WTC11 (cell line): Measurements from ENCODE around the gene RELCH. TPM values are rescaled to one million over a fixed set of nuclear protein-coding genes. Genes with fewer than 3 reads are reported as not detected.

Experiments used
- ATAC-seq: fragments of 200-7000 bp; cut with Tn5 transposase; 2 replicates; pipeline ENCODE4 v1.10.0; 2021; ENCODE audit warnings: mild to moderate bottlenecking, moderate library complexity
- CTCF ChIA-PET: fragments of 300-600 bp; sonication (Branson Sonifier 250); formaldehyde crosslinking; loops from one replicate; lab custom pipeline; 2021; ENCODE audit warnings: antibody characterized with exemption; lab: Charles Lee
- POLR2A ChIA-PET: fragments of 350-600 bp; sonication (Branson Sonifier 250); formaldehyde crosslinking; loops from one replicate; lab custom pipeline; 2021; ENCODE audit warnings: antibody characterized with exemption; lab: Charles Lee
- DNase-seq: peaks from one replicate; pipeline ENCODE4 v3.0.0; 2021; ENCODE audit warnings: low spot score
- H3K27ac Mint-ChIP-seq: 2 replicates; pipeline ENCODE4 v1.8.0; 2021; ENCODE audit warnings: mixed read lengths
- H3K27me3 Mint-ChIP-seq: 2 replicates; pipeline ENCODE4 v1.8.0; 2021; ENCODE audit warnings: low read depth, mild to moderate bottlenecking, moderate library complexity, mixed read lengths
- H3K36me3 Mint-ChIP-seq: 2 replicates; pipeline ENCODE4 v1.8.0; 2021; ENCODE audit warnings: mixed read lengths
- H3K4me1 Mint-ChIP-seq: 2 replicates; pipeline ENCODE4 v1.8.0; 2022; ENCODE audit warnings: mixed read lengths
- H3K4me3 Mint-ChIP-seq: 2 replicates; pipeline ENCODE4 v1.8.0; 2021; ENCODE audit warnings: mild to moderate bottlenecking, moderate library complexity, mixed read lengths
- H3K9me3 Mint-ChIP-seq: 2 replicates; pipeline ENCODE4 v1.8.0; 2021; ENCODE audit warnings: mixed read lengths
- CREB1 ChIP-seq: sonication (generic); formaldehyde crosslinking; IDR thresholded peaks from 2 replicates; pipeline ENCODE4 v1.8.0; 2023; ENCODE audit warnings: mild to moderate bottlenecking, missing genetic modification reagents
- ETV6 ChIP-seq: sonication (generic); formaldehyde crosslinking; IDR thresholded peaks from 2 replicates; pipeline ENCODE4 v1.8.1; 2022; ENCODE audit warnings: mild to moderate bottlenecking, missing genetic modification reagents
- FOXJ3 ChIP-seq: sonication (generic); formaldehyde crosslinking; IDR thresholded peaks from 2 replicates; pipeline ENCODE4 v1.9.0; 2021; ENCODE audit warnings: missing genetic modification reagents, mild to moderate bottlenecking, borderline replicate concordance
- FOXK1 ChIP-seq: sonication (generic); formaldehyde crosslinking; IDR thresholded peaks from 2 replicates; pipeline ENCODE4 v1.8.0; 2022; ENCODE audit warnings: mild to moderate bottlenecking, moderate library complexity, missing genetic modification reagents
- FOXP1 ChIP-seq: sonication (generic); formaldehyde crosslinking; IDR thresholded peaks from 2 replicates; pipeline ENCODE4 v1.8.0; 2022; ENCODE audit warnings: missing genetic modification reagents, mild to moderate bottlenecking, moderate library complexity, borderline replicate concordance
- GRHL2 ChIP-seq: fragments of 250-450 bp; sonication (Bioruptor Pico); IDR thresholded peaks from 2 replicates; pipeline ENCODE4 v1.8.0; 2022; ENCODE audit warnings: mild to moderate bottlenecking, moderate library complexity; ENCODE audit not compliant: insufficient replicate concordance, severe bottlenecking
- HMGA2 ChIP-seq: fragments of 250-450 bp; sonication (Bioruptor Pico); IDR thresholded peaks from 2 replicates; pipeline ENCODE4 v1.4.0; 2021; ENCODE audit warnings: mild to moderate bottlenecking, moderate library complexity
- MYBL2 ChIP-seq: sonication (generic); formaldehyde crosslinking; IDR thresholded peaks from 2 replicates; pipeline ENCODE4 v1.8.1; 2023; ENCODE audit warnings: mild to moderate bottlenecking, moderate library complexity, missing genetic modification reagents
- NFYB ChIP-seq: sonication (generic); formaldehyde crosslinking; conservative IDR thresholded peaks from 2 replicates; pipeline ENCODE4 v1.8.0; 2022; ENCODE audit warnings: low read depth, missing genetic modification reagents
- NR3C1 ChIP-seq: sonication (generic); formaldehyde crosslinking; conservative IDR thresholded peaks from 2 replicates; pipeline ENCODE4 v1.8.1; 2023; ENCODE audit warnings: low read depth, mild to moderate bottlenecking, missing genetic modification reagents
- ZBTB21 ChIP-seq: sonication (generic); formaldehyde crosslinking; IDR thresholded peaks from 2 replicates; pipeline ENCODE4 v1.8.1; 2023; ENCODE audit warnings: mild to moderate bottlenecking, missing genetic modification reagents, borderline replicate concordance
- ZNF121 ChIP-seq: sonication (generic); formaldehyde crosslinking; IDR thresholded peaks from 2 replicates; pipeline ENCODE4 v1.8.0; 2023; ENCODE audit warnings: missing genetic modification reagents
- ZNF232 ChIP-seq: sonication (generic); formaldehyde crosslinking; IDR thresholded peaks from 2 replicates; pipeline ENCODE4 v1.8.0; 2022; ENCODE audit warnings: mild to moderate bottlenecking, missing genetic modification reagents
- ZNF263 ChIP-seq: sonication (generic); formaldehyde crosslinking; IDR thresholded peaks from 2 replicates; pipeline ENCODE4 v1.8.1; 2022; ENCODE audit warnings: low read depth, mild to moderate bottlenecking, moderate library complexity, missing genetic modification reagents
- ZNF396 ChIP-seq: fragments of 250-450 bp; sonication (Bioruptor Pico); IDR thresholded peaks from 2 replicates; pipeline ENCODE4 v1.8.0; 2021; ENCODE audit warnings: mild to moderate bottlenecking, moderate library complexity, borderline replicate concordance
- ZNF671 ChIP-seq: fragments of 250-450 bp; sonication (Bioruptor Pico); IDR thresholded peaks from 2 replicates; pipeline ENCODE4 v1.8.0; 2021; ENCODE audit warnings: mild to moderate bottlenecking
- total RNA-seq: library from RNA; stranded (reverse); gene quantifications from 3 replicates; pipeline ENCODE4 v1.2.3, GENCODE V29; 2021
- TF ChIP-seq, protein P1 (sequence below): sonication (generic); formaldehyde crosslinking; IDR thresholded peaks from 2 replicates; pipeline ENCODE4 v1.8.0; 2023; ENCODE audit warnings: missing genetic modification reagents, mild to moderate bottlenecking, borderline replicate concordance
- TF ChIP-seq, protein P2 (sequence below): sonication (generic); formaldehyde crosslinking; IDR thresholded peaks from 2 replicates; pipeline ENCODE4 v1.8.1; 2023; ENCODE audit warnings: mild to moderate bottlenecking, missing genetic modification reagents, moderate library complexity
- TF ChIP-seq, protein P3 (sequence below): sonication (generic); formaldehyde crosslinking; IDR thresholded peaks from 2 replicates; pipeline ENCODE4 v1.8.1; 2022; ENCODE audit warnings: low read depth, mild to moderate bottlenecking, moderate library complexity, missing genetic modification reagents, borderline replicate concordance
- TF ChIP-seq, protein P4 (sequence below): sonication (generic); formaldehyde crosslinking; IDR thresholded peaks from 2 replicates; pipeline ENCODE4 v1.8.1; 2022; ENCODE audit warnings: missing genetic modification reagents, borderline replicate concordance
- TF ChIP-seq, protein P5 (sequence below): fragments of 250-450 bp; sonication (Bioruptor Pico); IDR thresholded peaks from 2 replicates; pipeline ENCODE4 v1.9.0; 2021; ENCODE audit warnings: mild to moderate bottlenecking
- TF ChIP-seq, protein P6 (sequence below): fragments of 250-450 bp; sonication (Bioruptor Pico); IDR thresholded peaks from 2 replicates; pipeline ENCODE4 v2.1.2; 2022; ENCODE audit warnings: mild to moderate bottlenecking, moderate library complexity

Gene RELCH
- total RNA-seq, 1 experiment from 2014 or later, result 30.2 TPM

DNA sequence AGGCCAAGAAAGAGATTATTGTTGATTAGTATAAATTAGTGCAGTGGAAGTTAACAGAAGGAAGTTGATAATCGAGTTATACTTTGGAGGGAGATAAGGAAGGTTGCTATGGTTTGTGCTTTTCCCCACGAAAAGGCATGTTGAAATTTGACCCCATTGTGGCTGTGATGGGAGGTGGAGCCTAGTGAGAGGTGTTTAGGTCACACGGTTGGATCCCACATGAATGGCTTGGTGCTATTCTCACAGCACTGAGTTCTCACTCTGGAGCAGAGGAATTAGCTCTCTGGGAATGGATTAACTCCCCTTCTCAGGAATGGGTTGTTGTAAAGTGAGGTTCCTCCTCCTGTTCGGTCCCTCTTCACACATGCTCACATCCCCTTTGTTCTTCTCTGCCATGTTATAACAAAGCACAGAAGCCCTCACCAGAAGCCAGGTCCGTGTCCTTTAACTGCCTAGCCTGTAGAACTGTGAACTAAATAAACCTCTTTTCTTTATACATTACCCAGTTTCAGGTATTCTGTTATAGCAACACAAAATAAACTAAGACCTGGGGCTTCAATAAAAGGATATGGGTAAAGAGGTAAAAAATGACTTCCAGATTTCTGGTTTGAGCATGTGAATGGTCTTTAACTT is 22.1 kb upstream of the RELCH start:
- no peaks in the 10 kb centered on the region; the same call in 1 of the 2 replicates for H3K27me3 Mint-ChIP-seq
- DNase-seq (no peak), ATAC-seq (peak; percentile 96)
- H3K4me1 Mint-ChIP-seq, result peaks cover 16% of the 10 kb centered on the region
- CTCF ChIA-PET, result no interaction called here
- TF ChIP-seq, protein P1, sequence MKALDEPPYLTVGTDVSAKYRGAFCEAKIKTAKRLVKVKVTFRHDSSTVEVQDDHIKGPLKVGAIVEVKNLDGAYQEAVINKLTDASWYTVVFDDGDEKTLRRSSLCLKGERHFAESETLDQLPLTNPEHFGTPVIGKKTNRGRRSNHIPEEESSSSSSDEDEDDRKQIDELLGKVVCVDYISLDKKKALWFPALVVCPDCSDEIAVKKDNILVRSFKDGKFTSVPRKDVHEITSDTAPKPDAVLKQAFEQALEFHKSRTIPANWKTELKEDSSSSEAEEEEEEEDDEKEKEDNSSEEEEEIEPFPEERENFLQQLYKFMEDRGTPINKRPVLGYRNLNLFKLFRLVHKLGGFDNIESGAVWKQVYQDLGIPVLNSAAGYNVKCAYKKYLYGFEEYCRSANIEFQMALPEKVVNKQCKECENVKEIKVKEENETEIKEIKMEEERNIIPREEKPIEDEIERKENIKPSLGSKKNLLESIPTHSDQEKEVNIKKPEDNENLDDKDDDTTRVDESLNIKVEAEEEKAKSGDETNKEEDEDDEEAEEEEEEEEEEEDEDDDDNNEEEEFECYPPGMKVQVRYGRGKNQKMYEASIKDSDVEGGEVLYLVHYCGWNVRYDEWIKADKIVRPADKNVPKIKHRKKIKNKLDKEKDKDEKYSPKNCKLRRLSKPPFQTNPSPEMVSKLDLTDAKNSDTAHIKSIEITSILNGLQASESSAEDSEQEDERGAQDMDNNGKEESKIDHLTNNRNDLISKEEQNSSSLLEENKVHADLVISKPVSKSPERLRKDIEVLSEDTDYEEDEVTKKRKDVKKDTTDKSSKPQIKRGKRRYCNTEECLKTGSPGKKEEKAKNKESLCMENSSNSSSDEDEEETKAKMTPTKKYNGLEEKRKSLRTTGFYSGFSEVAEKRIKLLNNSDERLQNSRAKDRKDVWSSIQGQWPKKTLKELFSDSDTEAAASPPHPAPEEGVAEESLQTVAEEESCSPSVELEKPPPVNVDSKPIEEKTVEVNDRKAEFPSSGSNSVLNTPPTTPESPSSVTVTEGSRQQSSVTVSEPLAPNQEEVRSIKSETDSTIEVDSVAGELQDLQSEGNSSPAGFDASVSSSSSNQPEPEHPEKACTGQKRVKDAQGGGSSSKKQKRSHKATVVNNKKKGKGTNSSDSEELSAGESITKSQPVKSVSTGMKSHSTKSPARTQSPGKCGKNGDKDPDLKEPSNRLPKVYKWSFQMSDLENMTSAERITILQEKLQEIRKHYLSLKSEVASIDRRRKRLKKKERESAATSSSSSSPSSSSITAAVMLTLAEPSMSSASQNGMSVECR, result no peak
- TF ChIP-seq NFYB (CRISPR knock-in tag) (no peak), MYBL2 (CRISPR knock-in tag) (no peak), ZNF396 (CRISPR knock-in tag) (no peak), ZNF263 (CRISPR knock-in tag) (no peak), FOXK1 (CRISPR knock-in tag) (no peak), FOXP1 (CRISPR knock-in tag) (no peak), HMGA2 (CRISPR knock-in tag) (no peak), ZNF121 (CRISPR knock-in tag) (no peak), CREB1 (CRISPR knock-in tag) (no peak), ETV6 (CRISPR knock-in tag) (no peak), ZNF232 (no peak), ZBTB21 (CRISPR knock-in tag) (no peak)
- TF ChIP-seq, protein P2, sequence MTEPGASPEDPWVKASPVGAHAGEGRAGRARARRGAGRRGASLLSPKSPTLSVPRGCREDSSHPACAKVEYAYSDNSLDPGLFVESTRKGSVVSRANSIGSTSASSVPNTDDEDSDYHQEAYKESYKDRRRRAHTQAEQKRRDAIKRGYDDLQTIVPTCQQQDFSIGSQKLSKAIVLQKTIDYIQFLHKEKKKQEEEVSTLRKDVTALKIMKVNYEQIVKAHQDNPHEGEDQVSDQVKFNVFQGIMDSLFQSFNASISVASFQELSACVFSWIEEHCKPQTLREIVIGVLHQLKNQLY (CRISPR knock-in tag), result no peak
- TF ChIP-seq, protein P3, sequence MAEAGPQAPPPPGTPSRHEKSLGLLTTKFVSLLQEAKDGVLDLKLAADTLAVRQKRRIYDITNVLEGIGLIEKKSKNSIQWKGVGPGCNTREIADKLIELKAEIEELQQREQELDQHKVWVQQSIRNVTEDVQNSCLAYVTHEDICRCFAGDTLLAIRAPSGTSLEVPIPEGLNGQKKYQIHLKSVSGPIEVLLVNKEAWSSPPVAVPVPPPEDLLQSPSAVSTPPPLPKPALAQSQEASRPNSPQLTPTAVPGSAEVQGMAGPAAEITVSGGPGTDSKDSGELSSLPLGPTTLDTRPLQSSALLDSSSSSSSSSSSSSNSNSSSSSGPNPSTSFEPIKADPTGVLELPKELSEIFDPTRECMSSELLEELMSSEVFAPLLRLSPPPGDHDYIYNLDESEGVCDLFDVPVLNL (CRISPR knock-in tag), result no peak
- TF ChIP-seq, protein P4, sequence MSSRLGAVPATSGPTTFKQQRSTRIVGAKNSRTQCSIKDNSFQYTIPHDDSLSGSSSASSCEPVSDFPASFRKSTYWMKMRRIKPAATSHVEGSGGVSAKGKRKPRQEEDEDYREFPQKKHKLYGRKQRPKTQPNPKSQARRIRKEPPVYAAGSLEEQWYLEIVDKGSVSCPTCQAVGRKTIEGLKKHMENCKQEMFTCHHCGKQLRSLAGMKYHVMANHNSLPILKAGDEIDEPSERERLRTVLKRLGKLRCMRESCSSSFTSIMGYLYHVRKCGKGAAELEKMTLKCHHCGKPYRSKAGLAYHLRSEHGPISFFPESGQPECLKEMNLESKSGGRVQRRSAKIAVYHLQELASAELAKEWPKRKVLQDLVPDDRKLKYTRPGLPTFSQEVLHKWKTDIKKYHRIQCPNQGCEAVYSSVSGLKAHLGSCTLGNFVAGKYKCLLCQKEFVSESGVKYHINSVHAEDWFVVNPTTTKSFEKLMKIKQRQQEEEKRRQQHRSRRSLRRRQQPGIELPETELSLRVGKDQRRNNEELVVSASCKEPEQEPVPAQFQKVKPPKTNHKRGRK, result no peak
- TF ChIP-seq, protein P5, sequence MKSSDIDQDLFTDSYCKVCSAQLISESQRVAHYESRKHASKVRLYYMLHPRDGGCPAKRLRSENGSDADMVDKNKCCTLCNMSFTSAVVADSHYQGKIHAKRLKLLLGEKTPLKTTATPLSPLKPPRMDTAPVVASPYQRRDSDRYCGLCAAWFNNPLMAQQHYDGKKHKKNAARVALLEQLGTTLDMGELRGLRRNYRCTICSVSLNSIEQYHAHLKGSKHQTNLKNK (CRISPR knock-in tag), result no peak
- H3K9me3 Mint-ChIP-seq, result peaks cover 17% of the 10 kb centered on the region
- peaks cover 17% of the 10 kb centered on the region for H3K36me3 Mint-ChIP-seq
- no peak overlapping the region; the same call in 1 of the 2 replicates for H3K27ac Mint-ChIP-seq
- no peak overlapping the region for H3K4me3 Mint-ChIP-seq
- POLR2A ChIA-PET, result no interaction called here

DNA sequence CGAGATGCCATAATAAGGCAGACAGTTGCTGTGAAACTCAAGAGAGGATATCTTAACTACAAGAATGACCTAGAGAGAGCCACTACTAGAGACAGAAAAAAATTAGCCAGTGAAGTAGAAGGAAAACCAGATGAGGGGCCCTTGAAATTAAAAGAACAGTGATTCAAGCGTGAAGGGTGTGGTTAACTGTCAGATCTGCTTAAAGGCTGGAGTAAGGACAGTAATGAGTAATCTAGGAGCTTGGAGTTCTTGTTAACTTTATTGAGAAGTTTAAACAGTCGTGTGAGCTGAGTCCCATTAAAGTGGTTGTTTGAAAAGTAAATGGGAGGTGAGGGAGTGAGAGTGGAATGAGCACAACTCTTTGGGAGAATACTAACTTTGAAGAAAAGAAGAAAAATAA is 21.5 kb upstream of the RELCH start:
- H3K27ac Mint-ChIP-seq, result peak overlapping the region; percentile 44
- no peak for TF ChIP-seq ZNF121 (CRISPR knock-in tag)
- TF ChIP-seq, protein P6, sequence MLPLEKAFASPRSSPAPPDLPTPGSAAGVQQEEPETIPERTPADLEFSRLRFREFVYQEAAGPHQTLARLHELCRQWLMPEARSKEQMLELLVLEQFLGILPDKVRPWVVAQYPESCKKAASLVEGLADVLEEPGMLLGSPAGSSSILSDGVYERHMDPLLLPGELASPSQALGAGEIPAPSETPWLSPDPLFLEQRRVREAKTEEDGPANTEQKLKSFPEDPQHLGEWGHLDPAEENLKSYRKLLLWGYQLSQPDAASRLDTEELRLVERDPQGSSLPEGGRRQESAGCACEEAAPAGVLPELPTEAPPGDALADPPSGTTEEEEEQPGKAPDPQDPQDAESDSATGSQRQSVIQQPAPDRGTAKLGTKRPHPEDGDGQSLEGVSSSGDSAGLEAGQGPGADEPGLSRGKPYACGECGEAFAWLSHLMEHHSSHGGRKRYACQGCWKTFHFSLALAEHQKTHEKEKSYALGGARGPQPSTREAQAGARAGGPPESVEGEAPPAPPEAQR, result no peak
- TF ChIP-seq, protein P3 (CRISPR knock-in tag), result no peak
- TF ChIP-seq, protein P4, result no peak
- TF ChIP-seq NR3C1 (CRISPR knock-in tag), result no peak
- TF ChIP-seq ZNF671 (CRISPR knock-in tag), result no peak
- no peak for TF ChIP-seq FOXJ3 (CRISPR knock-in tag)
- TF ChIP-seq GRHL2, result no peak

More for the DNA sequence above, 21.5 kb upstream of the RELCH start:
- DNase-seq, result no peak
- CTCF ChIA-PET, result no interaction called here
- H3K36me3 Mint-ChIP-seq, result peaks cover 17% of the 10 kb centered on the region
- ATAC-seq, result no peak
- H3K27me3 Mint-ChIP-seq, result peaks cover 4% of the 10 kb centered on the region
- H3K9me3 Mint-ChIP-seq, result peaks cover 17% of the 10 kb centered on the region
- H3K4me1 Mint-ChIP-seq, result peaks cover 16% of the 10 kb centered on the region
- POLR2A ChIA-PET, result no interaction called here
- H3K4me3 Mint-ChIP-seq, result no peak overlapping the region
